HG03460 (cell line): ENCODE measurements around the gene CSRP2.
A peak's percentile ranks its signal among the peaks of the same experiment; 100 is the strongest.

Source experiments
- ATAC-seq: cut with Tn5 transposase; IDR thresholded peaks from one replicate; pipeline ENCODE4 v1.9.1; 2021; ENCODE audit not compliant: unreplicated experiment

The CSRP2 gene

DNA sequence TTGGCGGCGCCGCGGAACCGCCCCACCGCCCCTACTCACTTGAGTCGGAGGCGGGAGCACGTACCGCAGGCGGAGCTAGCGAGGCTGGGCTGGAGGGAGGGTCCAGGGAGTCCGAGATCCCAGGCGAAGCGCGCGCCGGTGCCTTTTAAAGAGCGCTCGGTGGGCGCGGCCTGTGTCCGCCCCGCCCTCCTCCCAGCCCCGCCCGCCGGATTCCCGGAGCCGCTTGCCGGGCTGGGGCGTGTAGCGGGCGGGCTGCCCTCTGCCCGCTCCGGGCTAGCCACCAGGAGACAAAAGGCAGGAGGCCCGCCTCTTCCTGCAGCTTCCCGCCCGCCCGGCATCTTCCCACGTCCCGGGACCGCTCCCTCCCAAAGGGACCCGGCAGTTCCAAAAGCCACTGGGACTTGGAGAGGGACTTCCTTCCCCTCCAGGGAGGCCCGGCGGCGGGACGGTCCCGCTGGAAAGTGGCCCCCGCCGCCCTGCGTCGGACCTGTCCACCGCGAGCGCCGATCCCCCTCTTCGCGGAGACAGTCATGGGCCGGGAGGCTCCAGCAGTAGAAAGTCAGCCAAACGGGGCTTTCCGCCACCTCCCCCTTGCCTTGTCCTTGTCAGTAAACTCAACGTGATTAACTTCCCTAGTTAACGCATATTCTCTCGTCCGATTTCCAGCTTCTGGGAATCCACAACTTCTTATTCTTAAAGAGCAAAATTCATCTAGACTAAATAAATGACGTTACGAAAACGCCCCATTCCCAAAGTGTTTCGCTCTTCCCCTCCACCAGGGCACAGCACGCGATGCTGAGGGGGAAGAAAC, at the start of gene CSRP2:
Gene CSRP2 (minus strand): TSS at position 121 of the 811 bp plus-strand sequence. CDS start 12,759 bp downstream, outside the sequence.
- peak; percentile 87 for ATAC-seq

DNA sequence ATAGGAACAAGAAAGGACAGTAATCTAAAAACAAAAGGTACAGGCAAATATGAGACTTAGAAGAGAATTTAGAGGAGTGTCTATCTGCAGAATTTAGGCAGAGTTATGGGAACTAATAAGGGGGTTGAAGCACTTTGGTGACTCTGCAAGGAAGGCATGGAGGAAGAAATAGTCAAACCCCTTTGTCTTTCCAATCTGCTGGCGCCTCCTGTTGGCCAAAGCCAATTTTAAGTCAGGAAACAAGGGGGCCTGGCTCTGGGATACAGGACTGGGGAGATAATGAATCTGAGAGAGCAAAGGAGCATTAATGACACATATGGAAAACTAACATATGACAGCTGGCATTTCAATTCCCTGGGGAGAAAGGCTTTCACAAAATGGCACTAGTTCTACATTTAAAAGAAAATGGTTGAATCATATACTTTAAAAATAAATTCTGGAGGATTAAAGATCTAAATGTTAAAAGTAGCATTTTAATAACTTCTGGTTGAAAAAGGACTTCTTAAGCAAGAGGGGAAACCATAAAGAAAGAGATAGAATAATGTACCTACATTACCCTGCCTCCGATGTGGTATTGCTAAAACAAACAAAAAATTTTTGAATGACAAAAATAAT, 48.5 kb upstream of the CSRP2 start:
- no peak for ATAC-seq

DNA sequence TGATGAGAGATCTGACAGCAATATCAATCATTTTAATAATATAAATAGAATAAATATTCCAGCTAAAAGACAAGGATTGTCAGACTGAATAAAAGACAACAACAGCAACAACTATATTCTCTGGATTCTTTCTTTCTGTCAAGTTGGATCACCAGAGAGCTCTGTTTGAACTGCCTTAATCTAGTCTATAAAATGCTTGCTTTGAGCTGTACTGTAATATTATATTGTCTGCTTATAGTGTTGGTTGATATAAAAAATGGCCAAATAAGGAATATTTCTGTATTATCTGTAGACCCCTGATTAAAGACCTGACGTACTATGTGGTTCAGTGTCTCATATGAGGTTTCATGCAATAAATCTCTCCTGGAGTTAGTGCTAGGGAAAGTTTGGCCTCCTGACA, 46.3 kb upstream of the CSRP2 start:
- no peak for ATAC-seq

DNA sequence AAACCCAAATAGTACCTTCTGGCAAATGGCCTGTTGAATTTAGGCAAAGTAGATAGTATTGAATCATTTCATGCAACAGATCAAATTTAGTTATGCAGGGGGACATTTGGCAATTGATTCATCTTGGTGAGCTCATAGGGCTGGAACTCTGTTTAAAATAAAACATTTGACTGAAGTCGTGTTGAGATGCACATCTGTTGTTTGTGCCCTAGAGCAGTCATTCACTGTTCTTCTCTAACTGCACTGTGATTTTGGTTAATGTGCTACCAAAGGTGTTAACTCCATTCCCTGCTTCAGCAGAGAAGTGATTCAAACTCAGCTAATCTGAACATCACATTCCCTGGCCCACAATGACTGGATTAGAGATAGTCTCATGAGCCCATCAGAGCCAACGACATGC, 44.0 kb upstream of the CSRP2 start:
- ATAC-seq = no peak

DNA sequence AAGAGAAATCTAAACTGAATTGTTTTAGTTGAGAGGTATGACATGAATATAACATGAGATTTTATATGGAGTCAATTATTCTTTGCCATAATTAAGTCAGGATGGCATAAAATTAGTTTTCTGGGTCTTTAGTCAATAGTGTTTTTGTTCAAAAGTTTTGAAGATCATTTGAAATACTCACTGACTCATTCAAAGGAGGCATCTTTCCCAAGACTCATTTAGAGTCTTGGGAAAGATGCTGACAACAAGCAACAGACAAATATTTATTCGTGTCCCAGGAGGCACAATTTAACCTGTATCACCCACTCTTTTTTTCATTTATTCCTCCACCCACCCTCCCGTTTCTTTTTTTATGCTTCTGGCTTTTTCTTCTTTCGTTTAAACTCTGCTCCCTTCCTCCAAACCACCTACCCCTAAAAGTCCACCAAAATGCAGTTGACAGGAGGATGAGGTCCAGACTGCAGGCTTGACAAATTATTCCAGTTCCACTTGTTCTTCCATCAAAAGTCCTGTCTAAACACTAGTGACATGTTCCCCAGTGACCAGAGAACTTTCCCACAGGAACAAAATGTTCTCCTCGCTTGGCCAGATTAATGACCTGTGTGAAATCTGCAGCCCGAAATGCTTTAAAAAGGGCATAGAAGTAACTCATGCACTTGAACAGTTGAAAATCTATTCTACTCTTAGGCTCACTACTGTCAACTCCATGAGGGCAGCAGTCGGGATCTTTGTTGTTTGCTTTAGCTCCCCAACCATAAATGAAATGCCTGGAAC, 43.3 kb upstream of the CSRP2 start:
- ATAC-seq = no peak

DNA sequence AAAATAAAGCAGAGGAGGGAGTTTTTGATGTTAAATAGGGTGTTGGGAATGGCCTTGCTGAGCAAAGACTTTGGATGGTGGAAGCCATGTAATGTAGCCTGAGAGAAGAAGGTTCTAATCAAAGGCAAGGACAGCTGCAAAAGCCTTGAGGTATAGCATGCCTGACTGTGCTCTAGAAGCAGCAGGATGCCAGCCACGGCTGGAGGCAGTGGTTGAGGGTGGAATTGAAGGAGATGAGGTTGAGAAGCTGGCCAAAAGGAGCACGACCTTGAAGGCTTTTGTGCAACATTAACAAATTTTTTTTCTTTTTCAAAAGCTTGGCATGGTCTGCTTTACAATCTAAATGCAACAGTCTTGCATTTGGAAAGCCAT, 42.3 kb upstream of the CSRP2 start:
- ATAC-seq = no peak

DNA sequence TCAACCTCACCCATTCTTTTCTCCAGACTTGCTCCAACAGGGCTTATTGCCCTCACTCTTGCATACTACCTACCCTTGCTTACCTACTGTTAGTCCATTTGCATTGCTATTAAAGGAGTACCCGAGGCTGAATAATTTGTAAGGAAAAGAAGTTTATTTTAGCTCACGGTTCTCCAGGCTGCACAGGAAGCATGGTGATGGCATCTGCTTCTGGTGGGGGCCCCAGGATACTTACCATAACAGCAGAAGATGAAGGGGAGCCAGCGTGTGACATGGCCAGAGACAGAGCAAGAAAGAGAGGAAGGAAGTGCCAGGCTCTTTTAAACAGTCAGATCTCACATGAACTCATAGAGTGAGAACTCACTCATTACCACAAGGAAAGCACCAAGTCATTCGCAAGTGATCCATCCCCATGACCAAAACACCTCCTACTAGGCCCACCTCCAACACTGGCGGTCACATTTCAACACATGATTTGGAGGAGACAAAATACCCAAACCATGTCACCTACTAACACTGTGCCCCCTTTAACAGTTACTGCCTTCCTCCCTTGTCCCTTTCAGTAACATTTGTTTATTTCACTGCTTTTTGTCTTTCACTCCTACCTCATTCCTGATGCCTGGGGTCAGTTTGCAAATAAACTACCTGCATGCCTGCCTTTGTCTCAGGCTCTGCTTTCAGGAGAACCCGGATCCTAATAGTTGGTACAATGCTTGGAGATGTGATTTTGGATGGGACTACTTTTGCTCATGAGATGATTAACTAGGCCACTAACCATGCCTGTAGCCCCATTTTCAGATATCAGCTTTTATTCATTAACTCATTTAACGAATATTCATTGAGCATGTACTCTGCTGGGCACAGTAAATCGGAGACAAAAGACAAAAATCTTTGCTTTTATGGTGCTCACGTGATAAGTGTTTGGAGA, 41.6 kb upstream of the CSRP2 start:
- ATAC-seq = peak; percentile 78

DNA sequence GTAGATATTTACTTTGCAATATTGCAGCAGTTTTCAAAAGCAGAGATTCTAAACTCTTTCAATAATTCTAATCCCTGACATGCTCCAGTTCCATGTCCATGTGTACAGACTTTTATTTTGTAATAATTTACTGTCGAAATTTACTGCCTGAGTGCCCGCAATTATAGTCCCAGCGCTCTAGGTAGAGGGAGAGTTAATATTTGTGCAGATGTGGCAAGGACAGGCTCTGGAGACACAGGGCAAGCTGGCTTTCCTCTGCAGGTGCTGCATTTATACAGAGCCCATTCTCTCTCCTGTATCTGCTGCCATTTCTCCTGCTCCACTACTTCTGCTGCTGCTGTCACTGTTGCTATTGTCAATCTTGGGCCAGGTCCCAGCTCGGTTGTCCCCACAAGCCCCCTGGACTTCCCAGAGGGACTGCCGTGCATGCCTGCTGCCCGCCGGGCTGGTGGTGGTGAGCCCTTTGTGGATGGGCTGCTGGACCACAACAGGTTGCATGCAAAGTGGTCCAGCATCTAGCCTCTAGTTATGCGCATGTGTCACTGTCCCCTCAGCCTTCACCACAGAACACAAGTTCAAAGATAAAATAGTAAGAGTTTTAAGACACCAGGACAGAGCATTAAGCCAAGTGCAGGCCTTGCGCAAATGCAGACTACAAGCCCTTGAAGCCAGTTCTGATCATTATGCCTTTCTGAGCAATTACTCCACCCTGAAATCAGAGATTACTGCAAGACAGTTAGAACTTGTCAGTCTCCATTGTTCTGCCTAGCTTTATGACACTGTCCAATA, 40.8 kb upstream of the CSRP2 start:
- ATAC-seq = peak; percentile 13

DNA sequence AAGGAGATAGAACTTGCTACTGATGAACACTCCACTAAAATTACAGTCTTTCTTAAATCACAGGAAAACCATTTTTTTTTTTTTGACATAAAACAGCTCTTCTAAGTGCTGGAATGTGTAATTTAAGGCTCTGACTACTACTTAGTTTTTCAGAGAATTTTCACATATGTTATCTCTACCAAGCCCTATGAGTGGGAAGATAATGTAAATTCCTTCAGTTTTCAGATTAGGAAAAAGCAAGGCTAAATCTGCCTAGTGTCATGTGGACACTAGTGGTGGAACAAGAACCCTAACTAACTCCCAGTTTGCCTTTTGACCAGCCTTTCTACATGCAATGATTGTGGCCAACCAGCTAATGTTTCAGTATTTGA, 37.3 kb upstream of the CSRP2 start:
- no peak for ATAC-seq

DNA sequence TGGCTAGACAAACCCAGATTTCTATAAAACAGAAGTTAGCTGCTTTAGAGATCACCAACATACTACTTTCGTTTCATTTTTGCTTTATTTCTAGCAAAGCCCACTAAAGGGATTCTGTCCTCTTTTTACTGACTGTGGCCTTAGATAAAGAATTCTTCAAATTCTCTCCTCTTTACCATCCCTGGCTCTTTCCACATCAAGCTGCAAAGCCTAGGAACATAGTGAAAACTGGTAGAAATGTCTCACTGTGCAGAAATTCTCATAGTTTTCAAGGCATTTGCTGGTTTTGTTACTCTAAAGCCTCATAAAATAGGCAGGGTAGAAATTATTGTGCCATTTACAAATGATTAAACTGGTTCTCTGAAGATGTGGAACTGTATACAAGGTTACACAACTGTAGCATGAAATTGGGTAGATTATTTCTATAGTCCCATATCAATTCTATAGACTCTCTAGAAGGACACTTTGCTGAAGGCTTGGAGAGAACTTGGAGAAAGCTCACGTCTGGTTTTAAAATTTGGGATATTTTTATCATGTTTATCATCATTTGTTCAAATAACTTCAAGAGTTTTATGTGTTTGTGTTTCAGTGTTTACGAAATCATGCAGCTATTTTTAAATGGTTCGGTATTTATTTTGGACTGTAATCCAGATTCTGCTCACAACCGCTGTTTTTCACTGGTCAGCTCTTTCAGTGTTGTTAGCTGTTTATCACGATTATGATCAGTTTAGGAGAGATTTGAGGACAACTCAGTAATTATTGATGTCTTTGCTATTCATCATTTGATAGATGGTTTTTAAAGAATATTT, 36.7 kb upstream of the CSRP2 start:
- ATAC-seq = no peak

DNA sequence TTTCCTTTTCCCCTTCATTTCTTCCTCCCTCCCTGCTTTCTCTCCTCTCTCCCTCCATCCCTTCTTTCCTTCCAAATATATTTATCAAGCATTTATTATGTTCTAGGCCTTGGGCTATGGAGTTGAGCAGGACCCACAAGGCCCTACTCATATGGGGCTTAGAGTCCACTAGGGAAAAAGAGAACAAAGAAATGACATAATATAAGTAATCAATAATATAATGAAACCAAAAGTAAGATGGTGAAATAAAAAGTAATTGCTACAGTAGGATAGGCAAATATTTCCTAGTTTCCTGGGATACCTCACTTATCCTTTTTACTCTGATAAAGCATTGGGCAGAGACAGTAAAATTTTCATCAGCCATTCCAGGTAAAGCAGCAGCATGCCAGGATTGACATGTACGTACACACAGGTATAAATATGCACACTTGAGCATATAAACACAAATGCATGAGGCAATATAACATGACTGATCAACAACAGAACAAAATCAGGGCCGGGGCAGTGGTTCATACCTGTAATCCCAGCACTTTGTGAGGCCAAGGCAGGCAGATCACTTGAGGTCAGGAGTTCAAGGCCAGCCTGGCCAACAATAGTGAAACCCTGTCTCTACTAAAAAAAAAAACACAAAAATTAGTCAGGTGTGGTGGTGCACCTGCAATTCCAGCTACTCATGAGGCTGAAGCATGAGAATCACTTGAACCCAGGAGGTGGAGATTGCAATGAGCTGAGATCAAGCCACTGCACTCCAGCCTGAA, 35.5 kb upstream of the CSRP2 start:
- no peak for ATAC-seq

DNA sequence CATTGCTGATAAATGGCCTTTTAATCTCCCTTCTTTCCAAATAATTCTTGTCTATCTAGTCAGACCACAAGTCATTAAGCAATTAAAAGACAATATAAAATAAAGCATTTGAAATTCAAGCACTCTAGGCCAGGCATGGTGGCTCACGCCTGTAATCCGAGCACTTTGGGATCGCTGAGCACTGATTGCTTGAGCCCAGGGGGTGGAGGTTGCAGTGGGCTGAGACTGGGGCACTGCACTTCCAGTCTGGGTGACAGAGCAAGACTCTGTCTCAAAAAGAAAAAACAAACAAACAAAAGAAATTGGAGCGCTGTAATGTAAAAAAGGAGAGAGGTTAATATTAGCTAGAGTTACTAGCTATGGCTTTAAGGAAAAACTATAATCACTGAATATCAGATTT, 30.5 kb upstream of the CSRP2 start:
- no peak for ATAC-seq

DNA sequence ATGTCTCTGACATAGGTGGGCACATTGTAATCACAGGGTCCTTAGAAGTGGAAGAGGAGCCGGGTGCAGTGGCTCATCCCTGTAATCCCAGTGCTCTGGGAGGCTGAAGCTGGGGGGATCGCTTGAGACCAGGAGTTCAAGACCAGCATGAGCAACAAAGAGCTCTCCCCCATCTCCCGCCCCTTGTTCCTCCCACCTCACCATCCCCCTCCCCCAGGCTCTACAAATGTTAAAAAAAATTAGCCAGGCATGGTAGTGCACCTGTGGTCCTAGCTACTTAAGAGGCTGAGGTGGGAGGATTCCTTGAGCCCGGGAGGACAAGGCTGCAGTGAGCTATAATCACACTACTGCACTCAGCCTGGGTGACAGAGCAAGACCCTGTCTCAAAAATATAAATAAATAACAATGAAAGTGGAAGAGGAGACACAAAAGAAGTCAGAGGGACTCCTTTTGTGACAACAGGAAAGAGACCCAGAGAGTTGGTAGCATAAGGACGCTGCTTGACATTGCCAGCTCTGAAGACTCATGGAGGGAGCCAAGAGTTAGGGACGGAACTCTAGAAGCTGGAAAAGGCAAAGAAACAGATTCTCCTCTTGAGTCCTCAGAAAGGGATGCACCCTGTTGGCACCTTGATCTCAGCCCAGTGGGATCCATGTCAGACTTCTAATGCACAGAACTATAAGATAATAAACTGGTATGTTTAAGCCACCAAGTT, 29.6 kb upstream of the CSRP2 start:
- ATAC-seq = no peak

DNA sequence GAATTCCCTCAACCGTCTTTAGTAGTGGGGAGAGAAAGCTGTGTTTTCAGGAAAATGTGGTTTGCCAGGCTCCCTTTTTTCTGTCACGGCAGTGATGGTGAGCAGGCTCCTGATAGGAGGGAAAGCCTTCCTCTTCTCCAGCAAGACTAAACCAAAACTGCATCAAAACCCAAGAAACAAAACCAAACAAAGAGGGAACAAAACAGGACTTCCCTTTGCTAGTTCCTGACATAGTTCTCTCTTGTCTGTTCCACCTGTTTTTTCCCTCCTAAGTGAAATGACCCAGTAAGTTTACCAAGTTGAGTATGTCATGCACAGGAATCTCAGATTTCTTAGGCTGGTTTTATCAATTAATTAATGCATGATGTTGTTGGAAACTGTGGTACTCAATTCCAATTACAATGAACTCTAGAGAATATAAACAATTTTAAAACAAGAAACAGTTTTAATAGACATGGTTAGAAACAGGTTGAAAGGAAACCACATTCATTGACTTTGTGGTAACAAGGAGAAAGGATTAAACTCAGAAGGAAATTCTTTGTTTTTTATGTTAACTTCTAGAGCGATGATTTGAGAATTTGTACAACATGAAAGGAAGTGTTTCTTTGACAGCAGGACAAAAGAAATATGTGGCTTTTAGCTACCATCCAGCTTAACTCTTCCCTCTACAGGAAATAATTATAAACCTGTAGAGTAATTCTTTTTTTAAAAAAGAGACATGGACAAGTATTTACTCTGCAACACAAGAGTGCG, 23.0 kb upstream of the CSRP2 start:
- no peak for ATAC-seq

DNA sequence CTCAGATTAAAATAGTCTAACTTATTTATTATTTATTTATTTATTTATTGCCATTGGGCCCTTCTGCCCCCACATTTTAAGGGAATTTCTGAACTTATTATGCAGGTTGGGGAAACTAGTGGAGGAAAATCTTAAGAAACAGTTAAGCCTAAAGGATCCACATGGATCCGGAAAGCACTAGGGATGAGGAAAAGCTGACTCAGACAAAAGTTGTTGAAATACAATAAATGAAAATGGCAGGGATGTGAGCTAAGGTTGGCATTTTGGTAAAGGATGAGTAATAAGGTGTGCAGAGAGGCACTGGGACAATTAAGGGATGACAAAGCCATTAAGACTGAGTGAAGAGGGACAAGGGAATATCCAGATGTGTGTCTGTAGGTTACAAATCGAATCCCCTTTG, 20.7 kb upstream of the CSRP2 start:
- ATAC-seq = no peak

DNA sequence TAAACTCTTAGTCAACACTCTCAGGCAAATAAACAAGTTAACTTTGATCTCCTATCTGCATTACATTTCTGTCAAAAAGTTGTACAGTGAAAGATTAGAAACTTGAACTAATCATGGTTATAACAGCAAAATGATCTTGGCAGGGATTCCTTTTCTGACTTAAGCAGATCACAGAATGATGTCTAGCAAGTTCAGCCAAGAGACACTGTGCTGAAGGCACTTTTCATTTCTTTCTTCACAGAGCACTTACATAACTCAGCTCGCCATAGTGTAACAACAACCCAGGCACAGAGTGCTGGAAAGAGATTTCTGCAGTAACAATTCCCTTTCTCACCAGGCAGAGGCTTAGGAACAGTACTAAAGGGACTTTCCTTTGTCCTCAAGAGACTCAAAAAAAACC, 19.6 kb upstream of the CSRP2 start:
- no peak for ATAC-seq

DNA sequence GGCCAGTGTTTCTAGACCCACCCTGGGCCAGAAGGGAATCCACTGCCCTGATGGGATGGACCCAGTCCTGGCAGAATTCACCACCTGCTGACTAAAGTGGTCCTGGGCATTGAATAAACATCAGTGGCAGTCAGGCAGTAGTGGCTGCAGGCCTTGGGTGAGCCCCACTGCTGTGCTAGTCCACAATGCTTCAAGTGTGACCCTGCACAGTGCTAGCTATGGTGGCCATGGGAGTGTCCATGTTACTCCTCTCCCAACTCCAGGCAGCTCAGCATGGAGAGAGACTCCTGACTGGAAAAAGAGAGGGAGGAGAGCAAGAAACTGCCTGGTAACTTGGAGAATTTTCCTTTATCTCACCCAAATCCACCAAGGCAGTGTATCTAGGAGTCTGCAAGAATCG, 17.5 kb upstream of the CSRP2 start:
- no peak for ATAC-seq
